CD4-positive, alpha-beta T cell treated with Interleukin-15 for 4 hours (primary cell): Measurements from ENCODE around the gene CGAS.
"Not testable (repeated sequence)": the region's sequence is repeated elsewhere in the genome, so short reads cannot be mapped to it uniquely, and the experiment has no call there.

Source experiments
- DNase-seq: peaks from one replicate; pipeline ENCODE4 v3.0.0-alpha.2; 2020; ENCODE audit warnings: low spot score

CGAS gene

GRCh38 chr6:73394577-73395354 is 57.3 kb downstream of the CGAS start, which contains the start of gene DDX43:
Gene DDX43 (plus strand): TSS chr6:73394828. CDS start chr6:73394906, 78 bp downstream.
- peak; percentile 65 for DNase-seq

DNA sequence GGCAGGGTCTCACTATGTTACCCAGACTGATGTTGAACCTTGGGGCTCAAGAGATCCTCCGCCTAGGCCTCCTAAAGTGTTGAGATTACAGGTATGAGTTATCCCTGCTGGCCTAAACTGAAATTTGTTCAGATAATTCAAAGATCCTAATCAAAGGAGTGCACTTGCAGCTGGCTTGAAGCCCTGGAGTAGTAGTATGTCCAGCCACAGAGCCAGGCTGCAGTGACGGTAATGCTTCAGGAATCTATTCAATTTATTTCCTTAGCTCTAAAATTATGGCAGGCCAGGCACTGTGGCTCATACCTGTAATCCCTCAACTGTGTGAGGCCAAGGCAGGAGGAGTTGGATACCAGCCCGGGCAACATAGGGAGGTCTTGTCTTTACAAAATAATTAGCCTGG is 58.8 kb downstream of the CGAS start:
- DNase-seq: no peak

- not testable (repeated sequence) for DNase-seq
These were observed 59.9 kb downstream of the CGAS start for GRCh38 chr6:73392188-73392587.

DNA sequence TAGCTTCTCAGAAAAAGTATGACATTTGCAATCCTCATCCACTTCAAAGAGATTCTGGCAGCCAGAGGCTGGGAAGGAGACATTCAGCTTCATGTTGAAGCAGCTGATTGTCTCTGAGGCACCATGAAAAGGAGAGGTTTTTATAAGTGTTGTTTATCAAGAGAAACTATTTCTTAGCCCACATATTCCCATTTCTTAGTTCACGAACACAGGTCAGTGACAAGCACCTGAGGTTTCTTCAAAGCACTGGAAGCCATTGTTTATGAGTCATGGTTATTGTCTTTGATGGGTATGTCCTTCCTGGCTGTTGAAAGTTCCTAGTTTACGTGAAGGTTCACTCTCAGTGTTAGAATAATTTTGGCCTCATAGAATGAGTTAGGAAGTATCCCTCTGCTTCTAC is 60.4 kb downstream of the CGAS start:
- peak; percentile 56 for DNase-seq

GRCh38 chr6:73389854-73390253 is 62.2 kb downstream of the CGAS start:
- DNase-seq: no peak

GRCh38 chr6:73388800-73389512 is 63.1 kb downstream of the CGAS start:
- DNase-seq: peak; percentile 62

DNA sequence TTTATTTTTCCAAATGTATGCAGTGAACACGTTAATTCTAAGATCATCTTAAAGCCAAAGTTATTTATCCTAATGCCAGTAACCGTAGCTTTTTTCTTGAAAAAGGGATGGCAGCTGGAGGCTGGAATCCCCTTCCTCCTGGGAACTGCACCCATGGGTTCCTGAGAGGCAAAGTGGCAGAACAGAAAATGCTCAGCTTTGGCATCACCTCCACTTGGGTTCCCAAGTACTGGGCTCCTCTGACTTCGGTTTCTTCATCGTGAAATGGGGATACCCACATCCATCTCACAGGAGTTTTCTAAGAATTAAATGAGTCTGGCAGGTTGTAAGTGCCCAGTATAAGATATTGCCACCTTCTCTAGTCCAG is 63.7 kb downstream of the CGAS start:
- no peak for DNase-seq

DNA sequence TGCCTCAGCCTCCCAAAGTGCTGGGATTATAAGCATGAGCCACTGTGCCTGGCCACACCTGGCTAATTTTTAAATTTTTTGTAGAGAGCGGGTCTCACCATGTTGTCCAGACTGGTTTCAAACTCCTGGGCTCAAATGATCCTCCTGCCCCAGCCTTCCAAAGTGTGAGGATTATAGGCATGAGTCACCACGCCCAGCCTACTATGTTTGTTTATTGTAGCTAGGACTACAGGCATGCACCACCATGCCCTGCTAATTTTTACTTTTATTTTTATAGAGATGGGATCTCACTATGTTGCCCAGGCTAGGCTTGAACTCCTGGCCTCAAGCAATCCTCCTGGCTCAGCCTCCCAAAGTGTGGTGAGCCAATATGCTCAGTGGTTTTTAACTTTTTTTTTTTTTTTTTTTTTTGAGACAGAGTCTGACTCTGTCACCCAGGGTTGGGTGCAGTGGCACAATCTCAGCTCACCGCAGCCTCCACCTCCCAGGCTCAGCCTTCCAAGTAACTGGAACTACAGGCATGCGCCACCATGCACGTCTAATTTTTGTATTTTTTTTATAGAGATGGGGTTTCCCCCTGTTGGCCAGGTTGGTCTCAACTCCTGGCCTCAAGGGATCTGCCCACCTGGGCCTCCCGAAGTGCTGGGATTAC is 69.5 kb downstream of the CGAS start:
- DNase-seq: no peak

- DNase-seq: not testable (repeated sequence)
These were observed 70.6 kb downstream of the CGAS start for GRCh38 chr6:73381531-73381930.

DNA sequence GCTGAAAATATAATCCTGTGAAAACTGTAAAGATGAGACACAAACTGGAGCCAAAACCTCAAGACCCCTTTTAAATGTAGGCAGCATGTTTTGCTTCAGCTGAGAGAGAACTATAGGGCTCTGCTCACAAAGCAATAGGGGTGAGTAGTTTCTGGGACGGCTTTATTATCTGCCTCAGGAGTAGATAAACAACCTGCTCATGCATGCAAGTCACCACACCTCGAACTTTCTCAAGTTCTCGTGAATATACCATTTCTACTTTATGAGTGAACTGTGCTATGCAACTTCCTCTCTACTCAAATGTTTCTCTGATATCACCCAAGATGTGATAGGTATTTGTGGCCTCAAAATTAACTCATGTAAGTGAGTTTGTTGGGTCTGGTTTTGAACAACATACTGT is 74.9 kb downstream of the CGAS start:
- no peak for DNase-seq

DNA sequence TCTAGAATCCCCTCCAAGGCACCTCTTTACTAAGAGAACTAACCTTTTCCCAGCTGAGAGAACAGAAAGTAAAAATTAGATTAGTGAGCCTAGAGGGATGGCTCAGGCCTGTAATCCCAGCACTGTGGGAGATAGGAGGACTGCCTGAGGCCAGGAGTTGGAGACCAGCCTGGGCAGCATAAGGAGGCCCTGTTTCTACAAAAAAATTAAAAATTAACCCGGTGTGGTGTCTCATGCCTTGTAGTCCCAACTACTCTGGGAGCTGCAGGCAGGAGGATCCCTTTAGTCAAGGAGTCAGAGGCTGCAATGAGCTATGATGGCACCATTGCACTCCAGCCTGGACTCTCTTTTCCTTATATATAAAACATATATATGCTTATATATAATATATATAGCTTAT is 76.9 kb downstream of the CGAS start:
- DNase-seq: no peak
